Thyroid gland (tissue), 4 donors: Measurements from ENCODE around the gene ZNF536. TPM values are rescaled to one million over a fixed set of nuclear protein-coding genes. Genes with fewer than 3 reads are reported as not detected.
"Not testable (repeated sequence)": the region's sequence is repeated elsewhere in the genome, so short reads cannot be mapped to it uniquely, and the experiment has no call there.

Experiments
- DNase-seq, 2 donors: peaks; one replicate each; pipeline ENCODE4 v3.0.0-alpha.2; 2019
- H3K27ac ChIP-seq, 3 donors: fragments of 200-600 bp; sonication (generic); 1 replicate in 2 of 3; 2 replicates in 1 of 3; pipeline ENCODE4 v1.5.1; 2016 to 2019; ENCODE audit warnings: mild to moderate bottlenecking in 1 of 3, moderate library complexity in 1 of 3
- H3K27me3 ChIP-seq: fragments of 200-600 bp; sonication (generic); one replicate; pipeline ENCODE4 v1.5.1; 2019
- H3K36me3 ChIP-seq, 2 donors: fragments of 200-600 bp; sonication (generic); one replicate each; pipeline ENCODE4 v1.5.1; 2016 to 2019
- H3K4me1 ChIP-seq, 2 donors: fragments of 200-600 bp; sonication (generic); one replicate each; pipeline ENCODE4 v1.5.1; 2017 to 2019
- H3K4me3 ChIP-seq, 3 donors: fragments of 200-600 bp; sonication (generic); replicated peaks in 1 of 3; 1 replicate in 2 of 3; 2 replicates in 1 of 3; pipeline ENCODE4 v1.5.1; 2016; ENCODE audit warnings: mild to moderate bottlenecking in 1 of 3
- H3K9me3 ChIP-seq: fragments of 200-600 bp; sonication (generic); one replicate; pipeline ENCODE4 v1.5.1; 2017
- CTCF ChIP-seq, 6 experiments: fragments of 200-600 bp in 3 of 6; fragments of 450-650 bp in 3 of 6; sonication (generic) in 3 of 6; IDR thresholded peaks; one replicate each; pipeline ENCODE4 v1.5.1; 2016 to 2019; ENCODE audit warnings: antibody characterized with exemption in 6 of 6, mild to moderate bottlenecking in 2 of 6, inconsistent platforms in 1 of 6, moderate library complexity in 1 of 6
- POLR2A ChIP-seq, 2 donors: fragments of 450-650 bp; IDR thresholded peaks; one replicate each; pipeline ENCODE4 v1.6.1; 2017; ENCODE audit warnings: antibody characterized with exemption in 2 of 2, mild to moderate bottlenecking in 2 of 2, moderate library complexity in 1 of 2
- WGBS, 2 donors: methylation state at CpG; one replicate each; pipeline ENCODE4 v1.1.5; 2017; 5-methylcytosine and 5-hydroxymethylcytosine counted together
- intact Hi-C: fragments of 100-400 bp; cut with DNase I; formaldehyde crosslinking; loops from one replicate; pipeline ENCODE4 v1.15.1; 2023
- total RNA-seq, 4 donors: library from RNA; depleted of rRNA; stranded (reverse); fragments of >200 nt; gene quantifications; one replicate each; pipeline ENCODE4 v1.2.3, GENCODE V29; 2016

ZNF536 gene
- total RNA-seq, 4 donors from 2014 or later = 1.1 to 10.8 (median 5.3) TPM

GRCh38 chr19:30481063-30481462 lies 108.9 kb downstream of the ZNF536 start:
- no peak overlapping the region for H3K4me3 ChIP-seq
- H3K9me3 ChIP-seq = no peaks in the 10 kb centered on the region
- H3K36me3 ChIP-seq = no peaks in the 10 kb centered on the region
- no peak for TF ChIP-seq CTCF (IDR thresholded peaks at IDR 0.05)
- TF ChIP-seq POLR2A (IDR thresholded peaks at IDR 0.05) = no peak
- H3K4me1 ChIP-seq = no peaks in the 10 kb centered on the region
- H3K27me3 ChIP-seq = no peaks in the 10 kb centered on the region
- no peak overlapping the region for H3K27ac ChIP-seq
- 87 to 89% methylated on average over 4 of the region's 4 CpGs for WGBS, 2 donors
- no peak for DNase-seq
- intact Hi-C loops = no loop called here

GRCh38 chr19:30481823-30482222 lies 109.6 kb downstream of the ZNF536 start:
- WGBS, 2 donors = 95 to 96% methylated on average over 6 of the region's 6 CpGs
- TF ChIP-seq CTCF (IDR thresholded peaks at IDR 0.05) = no peak
- Histone ChIP-seq H3K4me3 (no peak overlapping the region), H3K36me3 (no peaks in the 10 kb centered on the region), H3K4me1 (no peaks in the 10 kb centered on the region), H3K27me3 (no peaks in the 10 kb centered on the region), H3K9me3 (no peaks in the 10 kb centered on the region), H3K27ac (no peak overlapping the region)
- intact Hi-C loops = no loop called here
- no peak for DNase-seq

DNA sequence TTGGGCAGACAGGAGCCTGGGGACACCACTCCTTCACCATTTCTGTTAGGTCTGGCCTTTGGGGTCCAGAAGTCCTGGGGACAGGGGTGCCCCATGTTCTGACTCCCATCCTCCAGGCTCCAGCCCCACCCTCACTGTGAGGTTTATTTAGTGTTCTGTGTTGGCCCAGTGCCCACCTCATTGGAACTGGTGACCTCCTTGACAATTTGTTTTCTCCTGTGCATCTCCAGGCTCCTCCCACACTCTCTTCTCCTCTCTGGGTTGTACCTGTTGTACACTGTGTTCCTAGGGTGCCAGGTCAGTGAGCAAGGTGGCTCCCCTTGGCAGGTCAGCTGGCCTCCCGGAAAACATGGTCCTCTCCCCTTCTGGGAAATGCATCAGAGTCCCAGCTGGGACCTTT lies 110.8 kb downstream of the ZNF536 start:
- WGBS, 2 donors = 46 to 62% methylated on average over 1 of the region's 1 CpG
- peak; percentile 56 to 59 for DNase-seq
- no peak overlapping the region for H3K4me3 ChIP-seq
- no peak overlapping the region for H3K27ac ChIP-seq
- H3K9me3 ChIP-seq = no peaks in the 10 kb centered on the region
- no peaks in the 10 kb centered on the region for H3K36me3 ChIP-seq
- H3K4me1 ChIP-seq = no peaks in the 10 kb centered on the region
- TF ChIP-seq CTCF (IDR thresholded peaks at IDR 0.05) (no peak), POLR2A (IDR thresholded peaks at IDR 0.05) (no peak)
- intact Hi-C loops = no loop called here
- no peaks in the 10 kb centered on the region for H3K27me3 ChIP-seq

- H3K36me3 ChIP-seq, H3K4me3 ChIP-seq, H3K4me1 ChIP-seq, DNase-seq, H3K27ac ChIP-seq, H3K9me3 ChIP-seq, H3K27me3 ChIP-seq, intact Hi-C loops: not testable (repeated sequence)
- WGBS, 2 donors = 93 to 94% methylated on average over 2 of the region's 2 CpGs
Observed at GRCh38 chr19:30486250-30486649, 114.1 kb downstream of the ZNF536 start.

DNA sequence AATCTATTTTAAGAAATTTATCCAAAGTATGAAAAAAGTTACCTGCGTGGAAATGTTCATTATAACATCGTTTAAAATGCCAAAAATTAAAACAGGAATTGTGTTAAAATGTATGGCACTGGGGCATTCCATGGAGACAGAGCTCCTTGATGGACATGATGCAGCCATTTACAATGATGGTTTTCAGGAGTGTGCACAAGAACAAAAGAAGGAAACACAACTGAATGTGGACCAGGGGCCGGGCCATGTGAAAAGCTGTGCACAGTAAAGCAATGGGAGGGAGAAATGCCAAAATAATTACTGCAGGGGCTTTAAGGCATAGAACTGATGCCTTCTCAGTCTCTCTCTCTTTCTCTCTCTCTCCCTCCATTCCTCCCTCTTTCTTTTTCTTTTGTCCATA lies 115.0 kb downstream of the ZNF536 start:
- Histone ChIP-seq H3K27ac (no peak overlapping the region), H3K9me3 (no peaks in the 10 kb centered on the region), H3K27me3 (no peaks in the 10 kb centered on the region), H3K4me3 (no peak overlapping the region), H3K4me1 (no peaks in the 10 kb centered on the region), H3K36me3 (no peaks in the 10 kb centered on the region)
- 80 to 83% methylated on average over 3 of the region's 3 CpGs for WGBS, 2 donors
- TF ChIP-seq POLR2A (IDR thresholded peaks at IDR 0.05) = no peak
- no peak for TF ChIP-seq CTCF (IDR thresholded peaks at IDR 0.05)
- intact Hi-C loops = no loop called here
- DNase-seq = no peak

DNA sequence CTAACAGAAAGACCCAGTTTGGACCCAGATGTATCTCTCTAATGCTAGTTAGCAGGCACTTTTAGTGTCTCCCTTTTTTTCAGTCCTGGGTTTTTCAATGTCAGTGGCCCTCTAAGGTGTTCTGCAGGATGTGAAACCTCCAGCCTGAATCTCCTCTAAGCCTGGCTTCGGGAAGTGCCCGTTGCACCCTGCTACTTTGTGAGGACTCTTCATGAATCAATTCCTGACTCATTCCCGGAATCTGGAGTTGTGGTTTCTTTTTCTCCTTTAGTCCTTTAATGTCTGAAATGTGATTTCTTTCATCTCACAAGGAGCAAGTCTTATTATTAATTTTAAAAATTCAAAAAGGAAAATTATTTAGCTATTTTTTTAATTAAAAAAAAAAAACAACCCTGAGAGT lies 116.0 kb downstream of the ZNF536 start:
- H3K4me3 ChIP-seq = no peak overlapping the region
- H3K27ac ChIP-seq = no peak overlapping the region
- TF ChIP-seq POLR2A (IDR thresholded peaks at IDR 0.05) (no peak), CTCF (IDR thresholded peaks at IDR 0.05) (no peak)
- no peaks in the 10 kb centered on the region for H3K4me1 ChIP-seq
- H3K9me3 ChIP-seq = no peaks in the 10 kb centered on the region
- H3K27me3 ChIP-seq = no peaks in the 10 kb centered on the region
- DNase-seq = no peak
- 82 to 89% methylated on average over 3 of the region's 3 CpGs for WGBS, 2 donors
- intact Hi-C loops = no loop called here
- H3K36me3 ChIP-seq = no peaks in the 10 kb centered on the region
